ENCODE results near the gene KDM7A.

- TF ChIP-seq CTCF (IDR thresholded peaks at IDR 0.05) (no peak), POLR2A (IDR thresholded peaks at IDR 0.05) (no peak), EP300 (IDR thresholded peaks at IDR 0.05; ENCODE audit: low read depth) (no peak), POLR2AphosphoS5 (IDR thresholded peaks at IDR 0.05) (no peak)
Measured at GRCh38 chr7:140056431-140057142, 120.2 kb downstream of the KDM7A start.

Measured in transverse colon (tissue), 4 donors.